Keratinocyte (primary cell): ENCODE measurements around the gene HDAC1.

Source experiments
- CTCF ChIP-seq, 3 experiments: IDR thresholded peaks in 1 of 3; conservative IDR thresholded peaks in 1 of 3; optimal IDR thresholded peaks in 1 of 3; 2 replicates in 2 of 3; 3 replicates in 1 of 3; pipeline versions ENCODE3 to v1.5.1; 2011; ENCODE audit warnings: low read length in 3 of 3, mild to moderate bottlenecking in 3 of 3, moderate library complexity in 2 of 3, control low read depth in 1 of 3, inconsistent platforms in 1 of 3; ENCODE audit not compliant: insufficient read depth in 2 of 3; ENCODE audit errors: extremely low read depth in 1 of 3
- EZH2 ChIP-seq: IDR thresholded peaks from one replicate; pipeline ENCODE4 v1.6.1; 2012; ENCODE audit warnings: inconsistent platforms, mild to moderate bottlenecking, low read length, moderate library complexity

- TF ChIP-seq CTCF (optimal IDR thresholded peaks at IDR 0.05 in 1 of 3, IDR thresholded peaks at IDR 0.05 in 1 of 3, conservative IDR thresholded peaks at IDR 0.05 in 1 of 3; ENCODE audit: extremely low read depth in 1 of 3, insufficient read depth in 2 of 3, low read length in 3 of 3) (no peak), EZH2 (no peak)
Measured at GRCh38 chr1:32272557-32273390, 19.1 kb upstream of the HDAC1 start.
